GM18858 (cell line): ENCODE results near the gene CDH24.

ENCODE experiments used
- ATAC-seq: cut with Tn5 transposase; IDR thresholded peaks from one replicate; pipeline ENCODE4 v1.9.1; 2021; ENCODE audit not compliant: unreplicated experiment

Gene CDH24

DNA sequence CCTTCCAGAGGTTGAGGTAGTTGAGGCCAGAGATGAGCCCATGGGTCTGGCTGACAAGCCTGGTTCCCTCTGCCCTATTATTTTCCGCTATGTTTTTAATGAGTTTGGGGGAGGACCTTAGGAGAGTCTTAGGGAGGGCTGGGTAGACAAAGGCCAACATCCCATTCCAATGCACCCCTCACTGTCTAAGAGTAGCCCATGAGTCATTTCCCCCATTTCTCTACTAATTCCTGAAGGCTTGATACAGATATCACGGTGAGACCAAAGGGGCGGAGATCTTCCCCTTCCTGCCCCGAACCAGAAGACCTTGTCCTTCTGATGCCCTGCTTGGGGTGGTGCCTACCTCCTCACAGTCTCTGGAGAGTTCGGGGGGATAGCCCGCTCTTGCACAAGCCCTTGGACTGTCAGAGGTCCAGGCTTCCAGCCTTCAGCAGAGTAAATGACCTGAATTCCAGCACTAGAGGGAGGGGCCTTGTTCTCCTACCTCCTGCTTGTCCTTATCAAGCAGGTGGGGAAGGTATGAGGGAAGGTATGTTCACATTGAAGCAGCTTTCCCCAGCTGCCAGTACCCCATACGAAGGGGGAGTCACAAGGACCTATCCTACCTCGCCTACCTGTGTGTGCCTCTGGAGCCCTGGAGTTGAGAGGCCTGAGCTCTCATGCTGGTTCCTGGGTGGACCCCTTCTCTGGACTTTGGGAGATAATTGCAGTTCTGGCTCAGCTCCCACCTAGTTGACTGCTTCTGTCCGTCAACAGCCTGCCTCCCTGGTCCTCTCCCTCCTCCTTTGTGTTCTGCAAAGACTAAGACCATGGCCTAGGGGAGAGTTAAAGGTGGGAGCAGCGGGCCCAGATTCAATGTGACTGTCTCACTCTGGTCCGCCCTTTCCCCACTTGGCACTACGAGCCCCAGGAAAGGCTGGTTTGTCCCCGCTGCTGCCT, 11.6 kb downstream of the CDH24 start:
- ATAC-seq = no peak

DNA sequence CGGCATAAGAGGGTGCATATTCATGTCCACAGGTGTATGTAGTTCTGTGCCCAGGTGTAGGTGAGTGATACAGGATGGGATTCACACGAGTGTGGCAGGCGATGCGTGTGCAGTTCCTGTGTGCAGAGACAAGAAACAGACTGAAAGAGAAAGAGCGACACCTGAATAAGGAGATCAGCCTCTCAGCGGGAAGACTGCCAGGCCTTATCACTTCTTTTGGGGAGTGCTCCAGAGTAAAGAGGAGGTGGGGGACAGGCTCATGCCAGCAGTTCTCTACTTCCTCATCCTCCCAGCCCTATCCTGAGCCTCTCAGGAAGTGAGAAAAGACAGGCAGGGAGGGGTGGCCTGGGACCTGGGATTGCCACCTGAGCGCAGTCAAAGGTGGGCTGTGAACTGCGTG, 12.5 kb downstream of the CDH24 start:
- ATAC-seq = no peak

- ATAC-seq = no peak
Measured at GRCh38 chr14:23043754-23044153, 13.6 kb downstream of the CDH24 start.

DNA sequence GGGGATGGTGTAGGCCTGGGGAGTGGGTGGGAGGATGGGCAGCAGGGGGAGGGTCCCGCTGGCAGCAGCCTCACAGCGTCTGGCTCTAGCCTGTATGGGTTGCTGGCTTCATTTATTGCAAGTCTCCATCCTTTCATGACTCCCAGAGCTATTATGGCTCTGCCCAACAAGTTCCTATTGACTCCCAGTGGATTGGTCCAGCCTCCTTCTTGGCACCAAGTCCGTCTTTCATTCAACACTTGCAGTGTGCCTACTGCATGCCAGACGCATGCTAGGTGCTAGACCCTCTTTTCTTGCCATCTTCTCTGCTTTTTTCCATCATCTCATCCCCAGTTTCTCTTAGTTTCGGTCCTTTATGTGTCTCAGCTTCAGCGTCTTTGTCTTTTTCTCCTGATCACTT, 14.2 kb downstream of the CDH24 start:
- ATAC-seq = no peak

DNA sequence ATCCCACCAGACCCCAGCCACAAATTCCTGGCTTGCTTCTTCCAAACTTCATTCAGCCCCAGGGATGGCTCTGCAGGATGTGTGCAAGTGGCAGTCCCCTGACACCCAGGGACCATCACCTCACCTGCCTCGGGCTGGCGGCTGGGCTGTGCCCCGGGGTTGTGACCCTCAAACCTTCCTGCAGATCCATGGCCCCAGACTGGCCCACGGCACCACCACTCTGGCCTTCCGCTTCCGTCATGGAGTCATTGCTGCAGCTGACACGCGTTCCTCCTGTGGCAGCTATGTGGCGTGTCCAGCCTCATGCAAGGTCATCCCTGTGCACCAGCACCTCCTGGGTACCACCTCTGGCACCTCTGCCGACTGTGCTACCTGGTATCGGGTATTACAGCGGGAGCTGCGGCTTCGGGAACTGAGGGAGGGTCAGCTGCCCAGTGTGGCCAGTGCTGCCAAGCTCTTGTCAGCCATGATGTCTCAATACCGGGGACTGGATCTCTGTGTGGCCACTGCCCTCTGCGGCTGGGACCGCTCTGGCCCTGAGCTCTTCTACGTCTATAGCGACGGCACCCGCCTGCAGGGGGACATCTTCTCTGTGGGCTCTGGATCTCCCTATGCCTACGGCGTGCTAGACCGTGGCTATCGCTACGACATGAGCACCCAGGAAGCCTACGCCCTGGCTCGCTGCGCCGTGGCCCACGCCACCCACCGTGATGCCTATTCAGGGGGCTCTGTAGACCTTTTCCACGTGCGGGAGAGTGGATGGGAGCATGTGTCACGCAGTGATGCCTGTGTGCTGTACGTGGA, 15.0 kb downstream of the CDH24 start, which contains the start of gene PSMB11:
TSS of gene PSMB11 (plus strand) at position 51 of the 804 bp plus-strand sequence. CDS start at position 65, 14 bp downstream.
- no peak for ATAC-seq

- no peak for ATAC-seq
Measured at GRCh38 chr14:23041729-23042128, 15.6 kb downstream of the CDH24 start.

DNA sequence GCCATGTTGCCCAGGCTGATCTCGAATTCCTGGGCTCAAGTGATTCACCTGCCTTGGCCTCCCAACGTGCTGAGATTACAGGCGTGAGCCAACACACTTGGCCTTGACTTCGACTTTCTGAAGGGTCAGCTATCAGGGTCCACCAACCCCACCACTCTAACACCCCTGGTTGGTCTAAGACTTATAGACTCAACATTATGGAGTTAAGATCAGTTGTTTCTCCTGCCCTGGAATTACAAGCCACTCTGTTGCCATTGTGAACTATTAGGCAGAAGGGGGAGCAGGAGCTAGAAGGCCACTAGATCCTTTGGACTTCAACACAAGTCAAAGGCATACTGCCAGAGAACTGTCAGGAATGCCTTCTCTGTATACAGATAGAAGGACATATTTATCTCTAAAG, 17.2 kb downstream of the CDH24 start:
- ATAC-seq = no peak

- no peak for ATAC-seq
Measured at GRCh38 chr14:23035303-23036144, 21.8 kb downstream of the CDH24 start.

DNA sequence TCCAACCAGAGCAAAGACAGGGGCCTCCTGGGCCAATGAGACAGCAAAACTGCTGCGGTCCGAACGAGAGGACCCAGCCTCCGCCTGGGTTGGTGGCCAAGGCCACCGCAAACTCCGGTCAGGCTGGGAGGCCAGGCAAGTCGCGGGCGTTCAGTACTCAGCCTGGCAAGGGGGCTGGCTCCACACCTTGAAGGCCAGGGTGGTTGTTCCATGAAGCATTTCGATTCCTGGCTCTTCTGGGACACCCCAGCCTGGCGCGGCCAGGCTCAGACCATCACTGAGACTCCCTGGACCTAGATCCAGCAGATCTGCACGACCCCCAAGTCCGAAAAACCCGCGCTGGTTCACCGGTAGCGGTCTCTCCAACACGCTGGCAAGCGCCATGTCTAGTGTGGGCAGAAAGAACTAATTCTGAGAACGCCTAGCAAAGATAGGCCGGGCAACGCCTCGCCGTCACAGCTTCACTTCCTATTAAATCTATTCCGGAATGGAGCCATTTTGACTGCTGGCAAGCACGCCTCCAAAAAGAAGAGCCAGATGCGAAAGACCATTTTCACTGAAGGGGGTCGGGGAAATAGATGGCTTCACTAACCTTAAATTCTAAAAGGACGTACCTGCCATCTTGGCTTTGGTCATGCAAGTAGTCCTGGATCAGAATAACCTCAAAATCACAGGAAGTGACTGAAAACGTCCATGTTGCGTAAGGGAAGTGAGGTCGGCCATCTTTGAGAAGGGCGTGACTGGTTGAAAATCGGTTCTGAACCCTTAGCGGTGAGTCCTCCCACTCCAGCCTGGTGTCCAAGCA, 22.6 kb downstream of the CDH24 start, which contains the start of gene PSMB5:
TSS of gene PSMB5 (minus strand) at position 403 of the 805 bp plus-strand sequence. CDS start at position 384, 19 bp downstream.
- ATAC-seq = peak; percentile 81

GRCh38 chr14:23033801-23034497, 23.4 kb downstream of the CDH24 start:
- no peak for ATAC-seq

- no peak for ATAC-seq
Measured at GRCh38 chr14:23033251-23033727, 24.0 kb downstream of the CDH24 start.

DNA sequence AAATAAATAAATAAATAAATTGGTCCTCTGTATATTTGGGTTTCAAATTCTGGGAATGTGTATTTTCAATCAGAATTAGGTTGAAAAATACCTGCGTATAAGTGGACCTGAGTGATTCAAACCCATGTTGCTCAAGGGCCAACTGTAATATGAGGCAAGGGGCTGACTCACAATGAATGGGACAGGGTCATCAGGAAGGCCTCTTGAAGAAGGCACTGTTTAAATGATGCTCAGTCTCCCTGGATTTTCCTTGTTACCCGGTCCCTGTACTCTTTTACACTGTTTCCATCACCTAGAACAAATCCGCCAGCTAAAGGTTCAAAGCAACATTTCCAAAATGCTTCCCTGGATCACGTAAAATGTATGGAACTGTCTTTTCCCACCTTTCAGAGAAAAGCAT, 26.4 kb downstream of the CDH24 start:
- no peak for ATAC-seq

DNA sequence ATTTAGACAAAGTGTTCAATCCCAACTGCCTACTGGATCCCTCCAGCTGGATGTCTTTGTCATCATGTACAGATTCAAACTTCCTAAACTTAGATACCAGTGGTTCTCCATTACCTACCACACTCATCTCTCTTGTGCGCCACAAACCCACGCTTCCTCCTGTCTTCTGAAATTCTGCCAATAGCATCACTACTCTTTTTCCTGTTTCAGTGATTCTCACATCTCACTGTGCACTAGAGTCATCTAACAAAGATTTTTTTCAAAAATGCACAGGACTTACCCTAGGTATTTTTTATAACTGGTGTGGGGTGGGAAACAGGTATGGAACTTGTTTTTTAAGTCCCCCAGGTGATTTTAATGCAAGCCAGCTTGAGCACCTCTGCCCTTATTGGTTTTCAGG, 28.5 kb downstream of the CDH24 start:
- ATAC-seq = no peak

DNA sequence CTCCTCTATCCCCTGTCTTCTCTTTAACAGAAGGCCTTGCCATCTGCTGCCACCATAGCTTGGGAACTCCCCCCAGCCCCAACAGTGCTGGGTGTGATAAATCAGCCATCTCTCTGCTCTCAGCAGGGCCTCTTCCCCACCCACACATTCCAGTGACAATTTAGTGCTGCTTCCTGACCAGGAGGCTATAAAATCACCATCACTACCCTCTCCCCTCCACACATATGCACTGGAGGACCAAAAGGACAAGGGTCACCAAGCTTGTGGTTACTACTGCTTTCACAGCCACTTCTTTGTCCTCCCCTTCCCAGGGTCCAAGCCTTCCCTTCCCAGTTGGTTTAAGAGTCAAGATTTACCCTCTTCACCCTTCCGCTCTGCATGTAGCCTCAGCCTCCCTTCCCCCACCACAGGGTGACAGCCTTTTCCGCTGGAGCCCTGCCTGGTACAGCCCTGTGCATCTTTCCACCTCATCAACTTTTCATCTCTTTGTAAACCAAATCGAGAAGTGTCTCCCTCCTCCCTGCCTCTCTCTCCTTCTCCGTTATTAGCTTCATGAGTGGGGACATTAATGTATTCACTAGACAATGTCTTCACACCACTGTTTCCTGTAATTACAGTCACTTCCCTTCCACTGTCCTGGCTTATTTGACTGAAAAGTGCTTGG, 32.0 kb downstream of the CDH24 start:
- no peak for ATAC-seq

DNA sequence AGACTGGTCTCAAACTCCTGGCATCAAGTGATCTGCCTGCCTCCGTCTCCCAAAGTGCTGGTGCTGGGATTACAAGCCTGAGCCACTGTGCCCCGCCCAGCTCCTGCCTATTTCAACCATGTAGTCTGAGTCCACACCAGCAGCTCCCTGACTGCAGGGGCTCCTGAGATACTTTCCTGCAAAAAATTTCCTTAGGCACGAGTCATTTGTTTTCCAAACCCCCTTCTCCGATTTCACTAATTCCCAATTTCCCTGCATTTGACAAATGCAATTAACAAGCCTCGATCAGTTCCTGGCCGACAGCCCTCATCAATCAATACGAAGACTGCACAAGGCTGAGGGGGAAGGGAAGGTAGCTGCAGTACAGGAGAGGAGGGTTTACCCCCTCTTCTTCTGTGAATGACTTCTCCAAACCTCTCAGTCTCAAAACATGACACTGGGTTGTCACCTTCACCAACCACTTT, 32.7 kb downstream of the CDH24 start:
- ATAC-seq = no peak

DNA sequence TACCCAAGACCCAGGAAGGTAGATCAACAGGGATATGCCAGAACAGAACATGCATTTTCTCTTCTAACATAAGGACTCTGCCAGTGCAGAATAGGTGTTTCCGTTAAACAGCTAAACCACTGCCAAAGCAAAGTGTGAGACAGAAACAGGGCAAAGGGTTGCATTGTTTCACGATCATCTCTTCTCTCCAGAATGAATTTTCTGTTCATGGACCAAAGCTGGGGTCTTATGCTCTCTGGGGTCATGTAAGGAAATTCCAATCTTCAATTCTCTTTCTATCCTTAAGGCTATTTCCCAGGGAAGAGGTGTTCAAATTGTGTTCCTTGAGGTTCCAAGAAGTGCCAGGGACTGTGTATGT, 33.5 kb downstream of the CDH24 start:
- ATAC-seq = no peak

DNA sequence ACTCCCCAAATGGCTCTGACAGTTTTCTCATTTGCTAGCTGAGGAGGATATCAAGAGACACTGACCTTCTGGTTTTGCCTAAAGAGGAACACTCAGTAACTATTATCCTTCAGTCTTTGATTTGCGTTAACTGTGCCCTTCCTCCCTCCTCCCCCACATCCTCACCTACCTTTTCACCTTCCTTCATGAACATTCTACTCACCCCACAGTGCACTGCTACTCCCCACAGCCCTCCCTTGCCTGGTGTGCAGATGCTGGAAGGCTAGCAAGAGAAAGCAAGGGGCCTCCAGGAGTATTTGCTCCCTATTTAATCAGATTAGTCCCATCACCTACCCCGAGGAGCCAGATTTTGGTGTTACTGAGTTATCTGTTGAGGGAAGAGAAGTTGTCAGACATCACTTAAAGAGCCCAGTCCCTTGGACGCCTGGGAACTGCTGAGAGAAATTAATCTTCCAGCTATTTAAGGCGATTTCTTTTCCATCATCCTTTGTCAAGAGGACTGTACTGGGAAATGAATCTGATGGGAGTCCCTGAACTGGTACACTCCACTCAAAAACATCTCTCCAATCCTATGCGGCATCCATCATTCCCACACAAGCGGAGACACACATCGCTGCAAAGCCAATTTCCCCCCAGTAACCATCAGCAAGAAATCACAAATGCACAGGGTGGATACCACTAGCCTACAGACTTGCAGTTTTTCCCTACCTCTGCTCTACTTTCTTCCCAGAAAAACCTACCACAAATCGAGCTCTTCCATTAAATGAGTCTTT, 34.1 kb downstream of the CDH24 start:
- no peak for ATAC-seq

DNA sequence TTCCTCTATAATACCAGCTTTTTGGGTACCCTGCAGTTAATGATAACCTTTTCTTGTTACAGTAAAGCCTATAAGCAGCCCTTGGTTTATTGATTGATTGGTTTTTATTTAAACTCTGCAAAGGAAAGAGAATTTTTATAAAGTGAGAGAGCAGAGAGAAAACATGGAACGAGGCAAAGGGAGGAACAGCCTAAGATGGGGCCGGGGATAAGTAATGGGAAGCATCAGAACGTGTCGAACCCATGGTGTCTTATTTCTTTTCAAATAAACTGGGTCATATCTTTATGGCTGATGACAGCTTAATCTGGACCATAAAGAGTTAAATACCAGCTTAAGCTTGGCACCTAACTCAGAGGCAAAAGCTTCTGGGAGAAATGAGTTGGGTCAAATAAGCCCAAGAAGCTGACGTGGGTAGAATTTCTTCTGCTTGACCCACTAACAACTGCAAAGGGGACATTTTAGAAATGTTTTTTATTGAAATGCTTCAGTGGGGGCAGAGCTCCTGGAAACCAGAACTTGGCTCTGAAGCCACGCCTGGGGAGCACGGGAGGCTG, 35.4 kb downstream of the CDH24 start:
- ATAC-seq = no peak
